Activated CD8-positive, alpha-beta memory T cell treated with anti-CD3 and anti-CD28 coated beads for 1 hour (primary cell): Measurements from ENCODE around the gene ARHGAP18.

Experiments
- DNase-seq, 2 donors: peaks; one replicate each; pipeline ENCODE4 v3.0.0-alpha.2; 2020; ENCODE audit warnings: low read depth in 1 of 2; ENCODE audit errors: extremely low read depth in 1 of 2

The ARHGAP18 gene

DNA sequence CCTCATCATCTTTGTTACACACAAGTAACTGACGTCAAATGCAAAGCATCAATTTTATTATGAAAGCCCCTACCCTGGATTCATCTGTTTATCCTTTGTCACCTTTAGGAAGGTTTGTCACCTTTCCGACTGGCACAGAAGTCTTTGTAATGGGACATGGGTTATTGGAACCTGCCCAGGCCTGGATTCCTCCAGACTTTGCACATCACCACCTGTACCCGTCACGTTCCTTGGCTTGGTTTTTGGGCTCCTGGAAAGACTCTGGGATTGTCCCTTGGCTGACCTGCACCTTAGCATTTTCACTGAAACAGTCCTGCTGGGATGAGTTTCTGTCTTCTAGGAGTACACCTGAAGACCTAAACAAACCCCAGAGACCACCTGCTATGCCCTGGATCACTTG lies 15.4 kb upstream of the ARHGAP18 start:
- DNase-seq: no peak

DNA sequence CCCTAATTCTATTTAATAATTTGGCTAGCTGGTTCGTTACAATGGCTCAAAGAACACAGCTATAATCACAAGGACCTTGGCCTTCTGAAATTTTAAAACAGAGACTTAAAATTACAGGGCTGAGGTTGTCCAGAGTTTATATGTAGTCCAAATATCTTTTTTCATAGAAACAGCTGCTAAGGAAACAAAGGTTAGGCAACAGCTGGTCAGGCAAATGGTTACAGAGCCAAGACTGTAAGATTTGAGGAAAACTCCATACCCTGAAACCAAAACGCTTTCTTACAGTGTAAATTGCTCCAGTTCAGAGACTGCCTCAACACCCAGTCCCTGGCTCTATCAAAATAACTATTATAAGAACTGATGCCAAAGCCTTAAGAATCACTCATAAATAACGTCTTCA lies 9.7 kb upstream of the ARHGAP18 start:
- no peak for DNase-seq

DNA sequence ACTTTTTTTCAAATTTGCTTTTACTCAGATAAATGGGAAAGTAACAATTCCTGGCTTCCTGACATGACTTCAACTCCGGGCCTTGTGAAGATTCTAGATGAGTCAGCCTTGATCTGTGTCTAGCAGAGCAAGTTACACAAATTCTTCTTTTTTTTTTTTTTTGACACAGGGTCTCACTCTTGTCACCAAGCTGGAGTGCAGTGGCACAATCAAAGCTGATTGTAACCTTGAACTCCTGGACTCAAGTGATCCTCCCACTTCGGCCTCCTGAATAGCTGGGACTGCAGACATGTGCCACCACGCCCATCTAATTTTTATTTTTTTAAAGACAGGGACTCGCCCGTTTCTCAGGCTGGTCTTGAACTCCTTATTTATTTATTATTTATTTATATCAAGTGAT lies 7.3 kb upstream of the ARHGAP18 start:
- DNase-seq: no peak

DNA sequence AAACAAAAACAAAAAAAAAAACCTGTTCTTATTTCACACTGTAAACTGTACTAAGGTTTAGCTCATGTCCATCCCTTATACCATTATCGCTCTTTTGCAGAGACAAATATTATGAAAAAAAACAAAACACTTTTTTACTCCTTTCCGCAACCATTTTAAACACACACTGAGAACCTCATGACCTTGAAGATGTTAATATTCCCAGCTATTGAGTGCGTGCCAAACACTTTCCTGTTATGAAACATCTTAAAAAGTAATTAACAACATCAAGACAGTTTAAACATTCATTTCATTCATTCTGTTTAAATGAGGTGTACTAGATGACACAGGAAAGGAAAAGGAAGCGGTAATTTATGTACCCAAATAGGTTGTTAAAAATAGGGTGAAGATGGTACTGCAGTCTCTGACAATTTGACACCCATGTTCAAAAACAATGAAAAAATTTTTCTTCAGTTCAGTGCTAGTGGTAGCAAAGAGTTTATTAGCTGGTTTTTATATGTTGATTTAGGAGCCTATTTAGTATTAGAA lies 3.9 kb upstream of the ARHGAP18 start:
- no peak for DNase-seq

DNA sequence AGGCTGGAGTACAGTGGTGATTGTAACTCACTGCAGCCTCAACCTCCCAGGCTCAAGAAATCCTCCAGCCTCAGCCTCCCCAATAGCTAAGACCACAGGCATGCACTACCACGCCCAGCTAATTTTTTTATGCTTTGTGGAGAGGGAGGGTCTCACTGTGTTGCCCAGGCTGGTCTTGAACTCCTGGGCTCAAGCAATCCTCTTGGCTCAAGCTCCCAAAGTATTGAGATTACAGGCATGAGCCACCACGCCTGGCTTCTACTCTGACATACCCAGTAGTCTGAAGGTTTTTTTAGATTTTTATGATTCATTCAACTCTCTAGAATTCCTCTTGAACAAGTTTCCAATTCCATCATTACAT lies 1.3 kb upstream of the ARHGAP18 start:
- DNase-seq: no peak

DNA sequence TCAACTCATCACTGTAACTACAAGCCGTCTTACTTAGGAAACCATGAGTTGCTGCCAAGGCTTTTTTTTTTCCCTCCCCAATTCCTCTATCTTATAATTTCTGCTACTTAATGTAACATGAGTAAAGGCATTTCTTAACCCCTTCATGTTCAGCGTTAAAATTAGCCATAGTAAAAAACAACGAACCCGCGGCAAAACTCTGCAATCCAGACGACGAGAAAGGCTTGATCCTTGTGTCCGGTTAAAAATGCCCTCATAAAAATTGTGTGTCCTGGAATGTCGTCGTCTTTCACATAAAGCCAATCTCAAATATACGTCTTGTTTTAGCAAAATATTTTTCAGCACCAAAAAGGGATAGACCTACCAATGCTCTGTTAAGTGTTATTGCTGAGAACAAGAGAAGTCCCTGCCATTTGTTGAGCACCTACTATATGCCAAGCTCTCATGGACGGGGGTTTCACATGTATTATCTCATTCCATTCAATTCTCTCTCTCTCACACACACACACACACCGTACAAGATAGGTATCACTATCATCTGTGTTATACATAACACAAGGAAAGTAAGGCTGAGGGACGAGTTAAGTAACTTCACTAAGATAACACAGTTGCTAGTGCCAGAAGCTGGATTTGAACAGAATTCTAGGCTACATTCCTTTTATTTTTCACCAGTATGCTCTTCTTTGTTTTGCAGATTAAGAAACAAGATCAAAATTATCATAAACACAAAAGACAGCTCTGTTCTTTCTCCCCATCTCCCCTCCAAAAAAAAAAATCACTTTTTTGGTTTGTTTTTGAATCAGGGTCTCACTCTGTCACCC lies 683 bp upstream of the ARHGAP18 start:
- DNase-seq: no peak

DNA sequence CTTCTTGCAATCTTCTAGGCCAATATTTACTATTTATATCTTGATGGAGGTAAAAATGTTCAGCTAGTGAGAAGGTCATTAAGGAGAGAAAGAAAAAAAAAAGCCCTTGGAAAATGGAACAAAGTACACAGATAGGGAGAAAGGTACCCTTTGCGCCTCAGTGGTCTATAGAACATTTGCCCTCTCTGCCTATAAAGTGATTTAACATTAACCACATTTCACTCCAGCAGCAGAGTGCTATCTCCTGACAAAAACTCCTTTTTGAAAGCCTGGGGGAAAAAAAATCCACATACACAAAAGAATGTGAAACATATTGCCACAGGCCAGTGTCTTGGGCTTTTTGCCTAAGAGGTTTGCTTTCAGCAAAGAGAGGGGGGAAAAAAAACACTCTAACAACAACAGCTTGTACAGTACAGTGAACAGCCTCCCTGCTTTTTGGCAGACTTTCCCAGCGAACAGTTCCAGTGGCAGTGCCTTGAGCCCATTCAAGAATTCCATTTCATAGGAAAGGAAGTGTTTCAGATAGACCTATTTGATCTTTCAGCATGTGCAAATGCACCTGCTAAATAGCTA lies 695 bp downstream of the ARHGAP18 start:
- no peak for DNase-seq

DNA sequence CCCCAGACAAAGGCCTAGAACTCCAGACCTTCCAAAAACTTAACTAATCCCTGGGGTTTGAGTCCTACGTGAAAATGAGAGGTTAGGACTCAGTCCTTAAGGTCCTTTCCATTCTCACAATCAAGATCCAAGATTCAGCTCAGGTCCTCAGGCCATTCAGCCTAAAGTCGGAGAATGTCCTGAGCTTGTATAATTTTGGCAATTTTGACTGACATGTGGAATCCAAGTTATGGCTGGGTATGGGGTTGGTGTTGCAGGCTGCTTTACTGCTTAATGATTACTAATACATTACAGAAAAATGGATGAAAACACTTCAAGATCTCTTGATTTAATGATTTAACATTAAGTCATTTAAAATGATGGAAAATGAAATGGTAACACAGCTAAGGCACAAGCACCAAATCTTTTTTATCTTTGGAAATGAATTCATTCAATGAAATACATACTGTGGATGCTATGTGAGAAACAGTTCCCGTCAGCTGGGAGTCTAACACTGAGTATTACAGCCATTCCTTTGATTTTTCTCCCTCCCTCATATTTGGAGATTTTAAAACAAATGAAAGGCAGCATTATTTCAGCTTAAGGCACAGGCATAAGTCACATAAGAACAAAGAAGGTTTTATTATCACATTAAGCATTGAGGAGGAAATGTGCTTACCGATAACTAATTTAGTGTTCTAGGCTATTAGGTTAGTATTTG lies 1.3 kb downstream of the ARHGAP18 start:
- DNase-seq: no peak

DNA sequence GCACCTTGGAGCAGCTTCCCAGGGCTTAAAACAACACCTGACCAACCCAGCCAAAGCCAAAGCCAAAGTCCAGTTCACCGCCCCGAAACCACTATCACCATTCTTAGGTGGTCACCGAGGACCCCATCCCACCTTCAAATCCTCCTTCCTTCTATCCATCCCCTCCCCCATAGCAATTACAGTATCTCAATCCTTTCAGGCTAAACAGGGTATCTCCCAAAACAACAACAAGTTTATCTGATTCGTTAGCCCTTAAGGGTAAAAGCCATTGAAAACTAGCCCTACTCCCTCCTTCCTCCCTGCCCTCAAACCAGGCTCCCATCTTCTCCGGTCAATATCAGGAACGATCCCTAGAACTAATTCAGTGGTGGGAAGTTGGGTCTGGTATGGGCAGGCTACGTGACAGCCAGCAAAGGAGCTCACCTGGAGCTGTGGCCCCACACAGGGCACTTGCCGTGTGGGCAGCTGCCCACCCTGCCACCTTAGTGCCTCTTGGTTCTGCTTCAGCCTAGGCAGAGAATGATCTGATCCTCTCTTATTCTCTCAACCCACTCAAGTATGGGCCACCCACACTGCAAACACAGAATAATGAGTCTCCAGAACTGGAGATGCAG lies 2.0 kb downstream of the ARHGAP18 start:
- no peak for DNase-seq

DNA sequence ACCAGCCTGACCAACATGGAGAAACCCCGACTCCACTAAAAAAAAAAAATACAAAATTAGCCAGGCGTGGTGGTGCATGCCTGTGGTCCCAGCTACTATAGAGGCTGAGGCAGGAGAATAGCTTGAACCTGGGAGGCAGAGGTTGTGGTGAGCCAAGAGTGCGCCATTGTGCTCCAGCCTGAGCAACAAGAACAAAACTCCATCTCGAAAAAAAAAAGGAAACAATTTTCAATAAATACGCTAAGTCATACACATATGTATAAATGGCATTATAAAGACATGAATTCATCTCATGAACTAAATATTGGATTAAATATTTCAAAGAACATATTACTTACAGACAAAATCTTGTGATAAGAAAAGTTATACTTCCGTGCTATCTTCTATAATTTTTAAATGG lies 2.9 kb downstream of the ARHGAP18 start:
- no peak for DNase-seq

DNA sequence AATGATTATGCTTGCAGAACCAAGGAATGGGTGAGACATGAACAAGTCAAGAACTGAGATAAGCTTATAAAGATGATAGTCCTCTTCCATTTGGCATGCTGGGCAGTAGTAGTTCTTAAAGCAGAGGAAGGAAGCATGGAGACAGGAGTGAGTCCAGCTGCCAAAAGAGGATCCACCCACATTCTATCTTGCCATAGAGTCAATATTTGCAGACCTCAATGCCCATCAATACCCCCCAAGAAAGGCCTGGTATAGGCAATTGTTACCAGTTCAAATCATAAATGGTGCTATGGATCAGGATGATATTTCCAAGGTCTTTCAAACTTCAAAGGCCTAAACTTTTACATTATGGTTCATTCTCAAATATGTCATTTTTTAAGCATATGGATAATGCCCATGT lies 4.8 kb downstream of the ARHGAP18 start:
- no peak for DNase-seq

DNA sequence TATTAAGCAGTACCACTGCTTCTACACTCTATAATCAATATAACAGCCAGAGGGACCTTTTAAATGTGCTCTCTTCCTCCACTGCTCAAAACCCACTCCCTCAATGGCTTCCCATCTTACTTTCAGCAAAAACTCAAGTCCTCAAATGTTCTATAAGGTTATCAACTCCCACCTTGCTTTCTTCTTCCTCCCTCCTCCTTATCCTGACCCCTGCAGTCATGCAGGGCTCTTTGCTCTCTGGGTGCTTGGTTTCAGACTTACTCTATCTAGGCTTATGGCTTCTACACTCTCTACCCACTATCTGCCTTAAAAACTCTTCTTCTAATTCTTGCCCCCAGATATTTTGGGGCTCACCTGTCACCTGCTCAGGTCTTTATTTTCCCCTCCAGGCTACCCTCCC lies 5.3 kb downstream of the ARHGAP18 start:
- no peak for DNase-seq

DNA sequence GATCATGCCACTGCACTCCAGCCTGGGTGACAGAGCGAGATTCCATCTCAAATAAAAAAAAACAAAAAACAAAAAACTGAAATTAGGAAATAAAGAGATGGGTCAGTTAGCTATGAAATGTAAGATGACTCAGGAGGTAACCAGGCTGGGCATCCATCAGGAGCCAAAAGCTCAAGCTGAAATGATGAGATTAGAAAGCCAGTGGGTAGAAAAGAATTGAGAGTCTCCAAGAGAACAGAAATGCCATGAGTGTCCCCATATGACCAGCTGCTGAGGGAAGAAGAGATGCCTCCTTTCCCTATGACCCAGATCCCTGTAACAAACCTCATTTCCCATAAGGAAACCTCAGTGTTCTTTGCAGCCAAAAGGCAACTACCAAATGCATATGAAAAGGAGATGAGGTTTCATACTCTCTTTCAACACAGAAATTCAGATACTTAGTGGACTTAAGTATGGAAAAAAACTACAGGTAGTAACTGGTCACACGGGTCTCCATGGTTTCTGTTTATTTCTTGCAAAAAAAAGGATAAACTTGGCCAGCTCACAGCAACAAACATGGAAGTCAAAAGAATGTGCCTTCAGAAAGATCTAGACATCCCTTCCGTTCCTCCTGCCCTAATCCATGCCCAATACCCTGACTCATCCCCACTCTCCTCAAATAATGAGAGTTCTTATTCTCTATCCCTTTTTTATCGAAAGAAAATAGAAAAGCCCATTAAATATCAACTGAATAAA lies 8.1 kb downstream of the ARHGAP18 start:
- no peak for DNase-seq

DNA sequence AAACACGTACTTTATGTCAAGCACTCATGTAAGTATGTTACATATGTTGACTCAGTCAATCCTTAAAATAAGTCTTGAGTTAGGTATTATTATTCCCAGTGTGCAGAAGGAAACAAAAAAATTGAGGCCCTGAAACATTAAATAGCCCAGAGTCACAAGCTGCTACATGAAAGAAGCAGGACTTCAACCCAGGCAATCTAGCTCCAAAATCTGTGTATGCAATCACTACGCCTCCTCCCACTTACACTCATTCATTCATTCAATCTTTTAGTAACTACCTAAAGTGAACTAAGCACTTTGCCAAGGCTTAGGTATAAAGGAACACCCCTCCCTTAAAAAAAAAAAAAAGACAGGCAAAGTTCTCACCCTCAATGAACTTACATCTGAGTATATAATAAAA lies 9.3 kb downstream of the ARHGAP18 start:
- no peak for DNase-seq

DNA sequence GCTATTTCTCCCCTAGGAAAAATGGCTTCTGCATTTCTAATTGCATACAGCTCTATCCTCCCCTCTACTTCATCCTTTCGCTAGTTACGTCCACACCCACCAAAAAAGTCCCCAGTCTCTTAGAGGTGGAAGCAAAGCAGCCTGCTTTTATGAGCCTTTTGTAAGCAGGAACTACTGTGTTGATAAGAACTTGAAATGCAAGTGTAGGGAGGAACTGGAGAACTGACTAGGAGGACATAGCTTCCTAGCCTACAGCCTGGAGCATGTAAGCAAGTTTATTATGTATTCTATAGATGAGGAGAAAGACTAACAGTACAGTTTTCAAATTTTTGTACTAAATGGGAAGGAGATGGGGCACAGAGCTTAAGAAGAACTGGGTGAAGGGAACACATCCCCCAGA lies 10.3 kb downstream of the ARHGAP18 start:
- no peak for DNase-seq

DNA sequence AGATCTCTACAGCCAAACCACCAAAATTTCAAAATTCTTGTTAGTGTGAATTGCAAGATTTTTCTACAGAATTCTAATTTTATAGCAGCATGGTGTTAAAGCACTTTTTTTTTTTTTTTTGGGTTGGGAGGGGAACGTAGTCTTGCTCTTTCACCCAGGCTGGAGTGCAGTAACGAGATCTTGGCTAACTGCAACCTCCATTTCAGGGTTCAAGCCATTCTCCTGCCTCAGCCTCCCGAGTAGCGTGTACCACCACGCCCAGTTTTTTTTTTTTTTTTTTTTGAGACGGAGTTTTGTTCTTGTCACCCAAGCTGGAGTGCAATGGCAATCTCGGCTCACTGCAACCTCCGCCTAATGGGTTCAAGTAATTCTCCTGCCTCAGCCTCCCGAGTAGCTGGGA lies 11.5 kb downstream of the ARHGAP18 start:
- DNase-seq: no peak

DNA sequence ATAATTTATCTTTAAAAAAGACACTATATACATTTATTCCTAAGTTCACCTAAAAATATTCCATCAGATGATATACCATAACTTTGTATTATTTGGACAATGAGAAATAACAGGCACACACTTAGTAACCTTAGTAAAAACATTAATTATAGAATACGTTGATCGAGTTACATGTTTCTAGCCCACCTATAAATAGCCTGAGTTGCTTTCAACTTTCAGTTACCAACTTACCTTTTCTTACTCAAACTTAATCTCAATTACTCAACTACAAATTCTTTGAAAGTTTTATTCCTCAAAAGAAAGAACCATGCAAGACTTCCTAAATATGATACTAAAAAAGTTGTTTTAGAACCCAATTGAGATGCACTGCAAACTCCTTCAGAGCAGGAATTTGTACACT lies 12.2 kb downstream of the ARHGAP18 start:
- DNase-seq: no peak

DNA sequence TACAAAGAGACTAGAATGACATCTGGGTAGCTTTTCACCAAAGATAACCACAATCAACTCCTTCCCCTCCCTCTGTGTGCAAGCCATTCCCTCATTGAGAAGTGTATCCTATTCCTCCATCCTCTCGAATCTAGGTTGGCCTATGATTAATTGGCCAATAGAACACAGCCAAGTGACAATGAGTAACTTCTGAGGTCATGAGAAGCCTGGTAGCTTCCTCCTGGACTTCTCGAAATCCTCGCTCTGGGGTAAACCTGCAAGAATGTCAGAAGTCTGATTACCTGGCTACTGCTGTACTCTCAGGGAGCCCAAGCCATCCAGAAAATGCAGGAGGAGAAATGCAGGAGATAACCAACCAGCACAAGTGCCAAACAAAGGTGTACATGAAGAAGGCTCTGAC lies 13.1 kb downstream of the ARHGAP18 start:
- no peak for DNase-seq

DNA sequence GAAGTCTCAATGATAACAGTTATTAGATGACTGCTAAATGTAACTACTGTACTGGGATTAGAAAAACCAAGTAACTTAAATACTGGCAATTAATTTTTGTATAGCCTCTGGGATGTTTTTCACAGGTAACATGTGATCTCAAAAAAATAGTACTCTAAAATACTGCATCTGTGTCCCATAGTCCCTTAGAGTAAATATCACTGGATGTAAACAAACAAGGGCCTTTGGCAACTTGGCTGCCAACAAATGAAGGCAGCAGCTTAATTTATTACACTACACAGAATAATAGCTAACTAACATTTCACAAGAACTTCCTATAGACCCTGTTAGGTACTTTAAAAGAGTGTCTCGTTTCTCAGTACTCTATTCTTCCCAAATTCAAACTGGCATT lies 14.0 kb downstream of the ARHGAP18 start:
- no peak for DNase-seq

DNA sequence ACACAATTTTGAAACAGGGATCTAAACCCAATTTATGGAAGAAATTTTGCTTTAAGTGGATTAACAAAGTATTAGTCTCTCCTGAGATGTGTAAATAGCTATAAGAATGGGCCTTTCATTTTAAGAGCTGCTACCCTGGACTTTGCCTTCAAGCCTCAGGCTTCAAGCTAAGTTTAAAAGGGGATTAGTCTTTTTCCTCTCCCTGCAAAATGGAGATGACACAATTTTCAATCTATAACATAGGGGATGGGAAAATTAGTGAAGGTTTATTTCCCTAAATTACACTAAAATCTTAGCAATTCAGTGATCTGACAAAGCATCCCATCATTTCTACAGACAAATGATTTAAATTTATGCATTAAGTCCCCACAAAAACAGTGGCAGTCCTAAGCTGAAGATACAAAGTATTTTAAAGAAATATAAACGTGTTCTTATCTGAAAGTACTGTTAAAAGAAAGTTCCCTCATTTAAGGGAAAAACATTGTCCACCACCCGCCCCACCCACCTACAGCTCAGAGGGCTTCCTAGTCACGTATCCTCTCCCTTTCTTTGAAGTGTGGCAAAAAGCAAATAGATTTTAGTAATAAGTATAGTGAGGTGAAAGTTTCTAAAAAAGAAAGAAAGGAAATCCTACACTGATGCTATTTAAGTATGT lies 14.5 kb downstream of the ARHGAP18 start:
- DNase-seq: no peak
